Neural cell (in vitro differentiated cells): ENCODE results near the gene CDC73. TPM values are rescaled to one million over a fixed set of nuclear protein-coding genes. Genes with fewer than 3 reads are reported as not detected.

ENCODE experiments used
- H2AFZ ChIP-seq: fragments of 200-600, 300-800 bp; sonication (generic), shearing (Covaris generic); 2 replicates; pipeline ENCODE4 v1.6.0; 2014; ENCODE audit warnings: low read depth, mild to moderate bottlenecking, antibody characterized with exemption, low read length, moderate library complexity
- H3F3A ChIP-seq: fragments of 200-600 bp; shearing (Covaris generic); 2 replicates; pipeline ENCODE4 v1.6.1; 2016; ENCODE audit warnings: mild to moderate bottlenecking, moderate library complexity, mixed read lengths, antibody characterized with exemption, low read length; ENCODE audit not compliant: insufficient read depth, poor library complexity, severe bottlenecking
- H3K27ac ChIP-seq: fragments of 200-600, 300-800 bp; sonication (generic), shearing (Covaris generic); 2 replicates; pipeline ENCODE4 v1.5.1; 2014; ENCODE audit warnings: mild to moderate bottlenecking, low read length, moderate library complexity
- H3K27me3 ChIP-seq: fragments of 300-800, 200-600 bp; sonication (generic), shearing (Covaris generic); 2 replicates; pipeline ENCODE4 v1.6.0; 2014; ENCODE audit warnings: mild to moderate bottlenecking, low read depth, low read length, moderate library complexity; ENCODE audit not compliant: insufficient read depth
- H3K36me3 ChIP-seq: fragments of 300-800, 200-600 bp; sonication (generic), shearing (Covaris generic); 2 replicates; pipeline ENCODE4 v1.5.1; 2014; ENCODE audit warnings: mild to moderate bottlenecking, antibody characterized with exemption, low read length, moderate library complexity; ENCODE audit not compliant: insufficient read depth
- H3K4me2 ChIP-seq: fragments of 300-800, 200-600 bp; sonication (generic), shearing (Covaris generic); 2 replicates; pipeline ENCODE4 v1.6.0; 2014; ENCODE audit warnings: mild to moderate bottlenecking, low read length
- H3K4me3 ChIP-seq: fragments of 300-800, 200-600 bp; sonication (generic), shearing (Covaris generic); 2 replicates; pipeline ENCODE4 v1.5.1; 2014; ENCODE audit warnings: mild to moderate bottlenecking, low read length, moderate library complexity
- H3K79me2 ChIP-seq: fragments of 200-600 bp; shearing (Covaris generic); replicated peaks from 2 replicates; pipeline ENCODE4 v1.6.0; 2014; ENCODE audit warnings: mild to moderate bottlenecking, low read length, moderate library complexity; ENCODE audit not compliant: insufficient read depth
- H3K9ac ChIP-seq: fragments of 300-800, 200-600 bp; sonication (generic), shearing (Covaris generic); 2 replicates; pipeline ENCODE4 v1.6.1; 2016; ENCODE audit warnings: mild to moderate bottlenecking, low read length, mixed read lengths
- H3K9me2 ChIP-seq: fragments of 200-600 bp; shearing (Covaris generic); 2 replicates; pipeline ENCODE4 v1.6.1; 2016; ENCODE audit warnings: mild to moderate bottlenecking, low read length, mixed read lengths; ENCODE audit not compliant: insufficient read depth
- H3K9me3 ChIP-seq: fragments of 200-600, 300-800 bp; sonication (generic), shearing (Covaris generic); 2 replicates; pipeline ENCODE4 v1.6.1; 2016; ENCODE audit warnings: mild to moderate bottlenecking, mixed run types, low read length, moderate library complexity, mixed read lengths
- H4K20me1 ChIP-seq: fragments of 200-600 bp; shearing (Covaris generic); 2 replicates; pipeline ENCODE4 v1.6.1; 2016; ENCODE audit warnings: mild to moderate bottlenecking, mixed run types; ENCODE audit not compliant: insufficient read depth
- EP300 ChIP-seq: fragments of 450-650 bp; conservative IDR thresholded peaks from 2 replicates; pipeline ENCODE4 v1.6.1; 2014; ENCODE audit warnings: antibody characterized with exemption, mild to moderate bottlenecking, moderate library complexity; ENCODE audit not compliant: poor library complexity, severe bottlenecking
- EZH2 ChIP-seq: fragments of 200-600, 300-800 bp; shearing (Covaris generic), sonication (generic); IDR thresholded peaks from 2 replicates; pipeline ENCODE4 v1.6.1; 2014; ENCODE audit warnings: antibody characterized with exemption, low read length, borderline replicate concordance, mild to moderate bottlenecking; ENCODE audit not compliant: insufficient read depth, poor library complexity, severe bottlenecking
- MXI1 ChIP-seq: fragments of 450-650 bp; conservative IDR thresholded peaks from 2 replicates; pipeline ENCODE4 v1.6.1; 2014; ENCODE audit warnings: antibody characterized with exemption, mild to moderate bottlenecking; ENCODE audit not compliant: poor library complexity, severe bottlenecking
- POLR2AphosphoS5 ChIP-seq: IDR thresholded peaks from 2 replicates; pipeline ENCODE4 v1.6.1; 2012
- RAD21 ChIP-seq: fragments of 450-650 bp; conservative IDR thresholded peaks from 2 replicates; pipeline ENCODE4 v1.6.1; 2014; ENCODE audit warnings: antibody characterized with exemption, mild to moderate bottlenecking, moderate library complexity
- REST ChIP-seq: IDR thresholded peaks from 2 replicates; pipeline ENCODE4 v1.6.1; 2012; ENCODE audit warnings: borderline replicate concordance
- SMC3 ChIP-seq: fragments of 450-650 bp; conservative IDR thresholded peaks from 2 replicates; pipeline ENCODE4 v1.6.1; 2014; ENCODE audit warnings: antibody characterized with exemption, mild to moderate bottlenecking, moderate library complexity; ENCODE audit not compliant: poor library complexity
- TAF1 ChIP-seq: IDR thresholded peaks from 2 replicates; pipeline ENCODE4 v1.6.1; 2012; ENCODE audit warnings: low read depth
- polyA plus RNA-seq: library from polyadenylated mRNA; depleted of rRNA; stranded (reverse); fragments of >200 nt; gene quantifications from 2 replicates; pipeline ENCODE4 v1.2.3, GENCODE V29; 2014
- TF ChIP-seq, protein P1 (sequence below): fragments of 450-650 bp; IDR thresholded peaks from 2 replicates; pipeline ENCODE4 v1.5.1; 2014; ENCODE audit warnings: antibody characterized with exemption, mild to moderate bottlenecking, moderate library complexity; ENCODE audit not compliant: poor library complexity, severe bottlenecking

The CDC73 gene
- polyA plus RNA-seq, 1 donor from 2014 or later: 11.9 TPM

DNA sequence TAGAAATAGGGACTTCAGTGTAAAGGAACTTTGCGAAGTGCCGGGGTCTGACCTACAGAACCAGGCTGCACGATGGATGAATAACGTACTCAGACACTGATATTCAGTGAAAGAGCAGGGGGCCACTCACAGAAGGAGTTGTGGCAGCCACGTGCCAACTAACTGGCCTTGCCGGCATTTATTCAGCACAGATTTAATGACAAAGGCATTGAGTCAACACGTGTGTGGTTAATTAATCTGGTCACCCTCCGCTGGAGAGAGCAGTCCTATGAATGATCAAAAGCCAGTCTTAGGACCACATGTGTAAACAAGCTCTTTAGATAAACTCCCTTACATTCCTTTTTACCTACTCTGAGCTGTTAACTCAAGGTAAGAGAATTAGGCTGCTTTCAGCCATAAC lies 70.8 kb downstream of the CDC73 start:
- TF ChIP-seq RAD21 (no peak), SMC3 (no peak), EP300 (no peak), MXI1 (no peak), EZH2 (no peak)
- TF ChIP-seq, protein P1, sequence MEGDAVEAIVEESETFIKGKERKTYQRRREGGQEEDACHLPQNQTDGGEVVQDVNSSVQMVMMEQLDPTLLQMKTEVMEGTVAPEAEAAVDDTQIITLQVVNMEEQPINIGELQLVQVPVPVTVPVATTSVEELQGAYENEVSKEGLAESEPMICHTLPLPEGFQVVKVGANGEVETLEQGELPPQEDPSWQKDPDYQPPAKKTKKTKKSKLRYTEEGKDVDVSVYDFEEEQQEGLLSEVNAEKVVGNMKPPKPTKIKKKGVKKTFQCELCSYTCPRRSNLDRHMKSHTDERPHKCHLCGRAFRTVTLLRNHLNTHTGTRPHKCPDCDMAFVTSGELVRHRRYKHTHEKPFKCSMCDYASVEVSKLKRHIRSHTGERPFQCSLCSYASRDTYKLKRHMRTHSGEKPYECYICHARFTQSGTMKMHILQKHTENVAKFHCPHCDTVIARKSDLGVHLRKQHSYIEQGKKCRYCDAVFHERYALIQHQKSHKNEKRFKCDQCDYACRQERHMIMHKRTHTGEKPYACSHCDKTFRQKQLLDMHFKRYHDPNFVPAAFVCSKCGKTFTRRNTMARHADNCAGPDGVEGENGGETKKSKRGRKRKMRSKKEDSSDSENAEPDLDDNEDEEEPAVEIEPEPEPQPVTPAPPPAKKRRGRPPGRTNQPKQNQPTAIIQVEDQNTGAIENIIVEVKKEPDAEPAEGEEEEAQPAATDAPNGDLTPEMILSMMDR: no peak
- no peak overlapping the region for H3K27ac ChIP-seq
- H4K20me1 ChIP-seq: no peaks in the 10 kb centered on the region
- no peak overlapping the region for H3K4me2 ChIP-seq
- no peak overlapping the region for H3K4me3 ChIP-seq
- no peak overlapping the region for H3K9ac ChIP-seq
- no peaks in the 10 kb centered on the region for H3K27me3 ChIP-seq
- no peaks in the 10 kb centered on the region for H3K9me2 ChIP-seq
- no peaks in the 10 kb centered on the region for H3K9me3 ChIP-seq
- no peaks in the 10 kb centered on the region for H3K36me3 ChIP-seq
- no peak overlapping the region for H2AFZ ChIP-seq
- no peaks in the 10 kb centered on the region for H3F3A ChIP-seq
- H3K79me2 ChIP-seq: peaks cover 22% of the 10 kb centered on the region

DNA sequence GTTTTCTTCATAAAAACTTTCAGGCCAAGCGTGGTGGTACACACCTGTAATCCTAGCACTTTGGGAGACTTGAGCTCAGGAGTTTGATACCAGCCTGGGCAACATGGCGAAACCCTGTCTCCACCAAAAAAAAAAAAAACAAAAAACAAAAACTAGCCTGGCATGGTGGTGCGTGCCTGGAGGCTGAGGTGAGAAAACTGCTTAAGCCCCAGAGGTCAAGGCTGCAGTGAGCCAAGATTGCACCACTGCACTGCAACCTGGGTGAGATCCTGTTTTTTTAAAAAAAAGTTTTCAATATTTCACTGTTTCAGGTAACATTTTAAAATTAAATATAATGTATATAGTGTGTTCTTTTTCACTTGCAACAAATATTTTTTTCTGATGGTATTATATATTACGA lies 78.1 kb downstream of the CDC73 start:
- no peaks in the 10 kb centered on the region for H3F3A ChIP-seq
- TF ChIP-seq SMC3 (no peak), RAD21 (no peak), EP300 (no peak), TAF1 (no peak), MXI1 (no peak), POLR2AphosphoS5 (no peak), EZH2 (no peak), REST (no peak)
- TF ChIP-seq, protein P1: no peak

More for the DNA sequence above, 78.1 kb downstream of the CDC73 start:
- Histone ChIP-seq H3K4me2 (no peak overlapping the region), H3K27ac (no peak overlapping the region), H3K9me3 (no peaks in the 10 kb centered on the region), H2AFZ (no peak overlapping the region), H3K36me3 (no peaks in the 10 kb centered on the region), H3K9ac (no peak overlapping the region), H4K20me1 (no peaks in the 10 kb centered on the region), H3K9me2 (no peaks in the 10 kb centered on the region), H3K27me3 (no peaks in the 10 kb centered on the region), H3K4me3 (no peak overlapping the region), H3K79me2 (peaks cover 8% of the 10 kb centered on the region)
